Retinal pigment epithelial cell (primary cell): ENCODE data around the gene PHF1.
"Not testable (repeated sequence)": the region's sequence is repeated elsewhere in the genome, so short reads cannot be mapped to it uniquely, and the experiment has no call there.

Experiments
- DNase-seq: peaks from one replicate; pipeline ENCODE4 v3.0.0-alpha.2; 2010; ENCODE audit warnings: low read depth
- H3K4me3 ChIP-seq: 2 replicates; pipeline ENCODE4 v1.5.1; 2011; ENCODE audit warnings: mild to moderate bottlenecking, low read length, control low read depth, moderate library complexity
- TF ChIP-seq, protein P1 (sequence below): conservative IDR thresholded peaks from 2 replicates; pipeline ENCODE4 v1.5.1; 2011; ENCODE audit warnings: low read depth, low read length, control low read depth, inconsistent platforms

PHF1 gene

DNA sequence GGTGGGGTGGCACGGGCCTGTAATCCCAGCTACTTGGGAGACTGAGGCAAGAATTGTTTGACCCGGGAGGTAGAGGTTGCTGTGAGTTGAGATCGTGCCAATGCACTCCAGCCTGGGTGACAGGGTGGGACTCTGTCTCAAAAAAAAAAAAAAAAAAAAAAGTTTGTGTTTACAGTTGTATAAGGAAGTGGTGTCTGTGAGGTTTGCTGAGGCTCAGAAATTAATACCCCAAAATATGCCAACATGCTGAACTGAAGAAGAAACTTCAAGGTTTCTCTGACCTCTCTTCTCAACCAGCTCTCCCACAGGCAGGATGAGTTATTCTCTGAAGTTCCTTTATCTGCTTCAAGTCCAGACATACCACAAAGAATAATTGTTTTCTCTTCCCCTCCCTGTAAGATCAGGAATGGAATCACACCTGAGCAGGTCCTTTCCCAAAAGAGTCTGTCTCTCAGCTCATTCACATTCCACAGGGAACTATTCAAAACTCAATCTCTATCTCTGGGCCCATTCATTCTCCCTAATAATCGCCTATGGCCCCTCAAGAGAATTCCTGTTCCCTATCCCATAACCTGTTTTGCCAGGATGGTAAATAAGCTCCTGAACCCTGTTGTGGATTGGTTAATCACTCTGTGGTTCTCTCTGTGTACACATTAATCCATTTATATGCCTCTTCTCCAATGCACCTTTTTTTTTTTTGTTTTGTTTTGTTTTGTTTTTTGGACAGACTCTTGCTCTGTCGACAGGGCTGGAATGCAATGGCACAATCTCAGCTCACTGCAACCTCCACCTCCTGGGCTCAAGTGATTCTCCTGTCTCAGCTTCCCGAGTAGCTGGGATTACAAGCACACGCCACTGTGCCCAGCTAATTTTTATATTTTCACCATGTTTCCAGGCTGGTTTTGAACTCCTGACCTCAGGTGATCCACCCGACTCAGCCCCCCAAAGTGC is 36.6 kb upstream of the PHF1 start:
- TF ChIP-seq, protein P1, sequence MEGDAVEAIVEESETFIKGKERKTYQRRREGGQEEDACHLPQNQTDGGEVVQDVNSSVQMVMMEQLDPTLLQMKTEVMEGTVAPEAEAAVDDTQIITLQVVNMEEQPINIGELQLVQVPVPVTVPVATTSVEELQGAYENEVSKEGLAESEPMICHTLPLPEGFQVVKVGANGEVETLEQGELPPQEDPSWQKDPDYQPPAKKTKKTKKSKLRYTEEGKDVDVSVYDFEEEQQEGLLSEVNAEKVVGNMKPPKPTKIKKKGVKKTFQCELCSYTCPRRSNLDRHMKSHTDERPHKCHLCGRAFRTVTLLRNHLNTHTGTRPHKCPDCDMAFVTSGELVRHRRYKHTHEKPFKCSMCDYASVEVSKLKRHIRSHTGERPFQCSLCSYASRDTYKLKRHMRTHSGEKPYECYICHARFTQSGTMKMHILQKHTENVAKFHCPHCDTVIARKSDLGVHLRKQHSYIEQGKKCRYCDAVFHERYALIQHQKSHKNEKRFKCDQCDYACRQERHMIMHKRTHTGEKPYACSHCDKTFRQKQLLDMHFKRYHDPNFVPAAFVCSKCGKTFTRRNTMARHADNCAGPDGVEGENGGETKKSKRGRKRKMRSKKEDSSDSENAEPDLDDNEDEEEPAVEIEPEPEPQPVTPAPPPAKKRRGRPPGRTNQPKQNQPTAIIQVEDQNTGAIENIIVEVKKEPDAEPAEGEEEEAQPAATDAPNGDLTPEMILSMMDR, result no peak
- DNase-seq, result no peak
- H3K4me3 ChIP-seq, result no peak overlapping the region

- TF ChIP-seq, protein P1, result no peak
- peak; percentile 69 for DNase-seq
These were observed 35.6 kb upstream of the PHF1 start for GRCh38 chr6:33375143-33375671.

DNA sequence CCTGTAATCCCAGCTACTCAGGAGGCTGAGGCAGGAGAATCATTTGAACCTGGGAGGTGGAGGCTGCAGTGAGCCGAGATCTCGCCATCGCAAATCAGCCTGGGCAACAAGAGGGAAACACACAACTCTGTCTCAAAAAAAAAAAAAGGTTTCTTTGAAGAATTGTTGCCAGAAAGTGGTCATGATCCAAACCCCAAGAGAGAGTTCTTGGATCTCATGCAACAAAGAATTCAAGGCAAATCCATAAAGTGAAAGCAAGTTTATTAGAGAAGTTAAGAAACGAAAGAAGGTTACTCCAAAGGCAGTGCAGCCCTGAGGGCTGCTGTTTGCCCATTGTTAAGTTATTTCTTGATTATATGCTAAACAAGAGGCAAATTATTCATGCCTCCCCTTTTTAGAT is 33.6 kb upstream of the PHF1 start:
- H3K4me3 ChIP-seq, result no peak overlapping the region
- no peak for DNase-seq
- TF ChIP-seq, protein P1, result no peak

More at GRCh38 chr6:33375143-33375671, 35.6 kb upstream of the PHF1 start:
- no peak overlapping the region for H3K4me3 ChIP-seq

DNA sequence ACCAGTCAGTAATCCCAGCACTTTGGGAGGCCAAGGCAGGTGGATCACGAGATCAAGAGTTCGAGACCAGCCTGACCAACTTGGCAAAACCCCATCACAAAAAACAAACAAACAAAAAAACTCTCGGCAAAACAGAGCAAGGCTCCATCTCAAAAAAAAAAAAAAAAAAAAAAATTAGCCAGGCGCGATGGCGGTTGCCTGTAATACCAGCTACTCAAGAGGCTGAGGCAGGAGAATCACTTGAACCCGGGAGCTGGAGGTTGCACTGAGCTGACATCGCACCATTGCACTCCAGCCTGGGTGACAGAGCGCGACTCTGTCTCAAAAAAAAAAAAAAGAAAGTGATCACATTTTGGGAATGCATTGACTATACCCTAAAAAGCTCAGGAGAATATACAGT is 31.6 kb upstream of the PHF1 start:
- DNase-seq, H3K4me3 ChIP-seq: not testable (repeated sequence)

DNA sequence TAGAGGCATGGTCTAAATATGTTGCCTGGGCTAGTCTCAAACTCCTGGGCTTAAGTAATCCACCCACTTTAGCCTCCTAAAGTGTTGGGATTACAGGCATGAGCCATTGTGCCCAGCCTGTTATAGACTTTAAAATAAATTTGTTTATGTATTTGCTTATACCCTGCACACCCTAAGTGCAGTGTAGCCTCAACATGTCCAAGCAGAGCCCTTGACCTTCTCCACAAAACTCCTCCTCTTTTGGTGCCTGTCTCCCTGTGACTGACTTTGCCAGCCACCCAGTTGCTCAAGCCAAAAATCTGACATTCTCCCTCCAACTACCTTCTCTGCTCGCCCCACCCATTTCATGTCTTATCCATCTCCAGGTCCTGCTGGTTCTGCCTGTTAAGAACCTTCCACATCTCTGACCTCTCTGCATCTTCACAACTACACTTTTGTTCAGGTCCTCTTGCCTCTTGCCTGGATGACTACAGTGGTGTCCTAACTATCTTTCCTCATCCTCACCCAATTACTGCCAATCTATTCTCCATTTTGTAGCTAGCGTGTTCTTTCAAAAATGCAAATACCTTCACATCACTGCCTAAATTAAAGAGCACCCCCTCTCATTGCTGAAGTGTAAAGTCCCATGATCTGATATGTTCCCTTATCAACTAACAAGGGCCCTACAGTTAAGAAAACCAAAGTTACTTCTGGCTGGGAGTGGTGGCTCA is 30.4 kb upstream of the PHF1 start:
- TF ChIP-seq, protein P1, result no peak
- H3K4me3 ChIP-seq, result no peak overlapping the region
- DNase-seq, result no peak

DNA sequence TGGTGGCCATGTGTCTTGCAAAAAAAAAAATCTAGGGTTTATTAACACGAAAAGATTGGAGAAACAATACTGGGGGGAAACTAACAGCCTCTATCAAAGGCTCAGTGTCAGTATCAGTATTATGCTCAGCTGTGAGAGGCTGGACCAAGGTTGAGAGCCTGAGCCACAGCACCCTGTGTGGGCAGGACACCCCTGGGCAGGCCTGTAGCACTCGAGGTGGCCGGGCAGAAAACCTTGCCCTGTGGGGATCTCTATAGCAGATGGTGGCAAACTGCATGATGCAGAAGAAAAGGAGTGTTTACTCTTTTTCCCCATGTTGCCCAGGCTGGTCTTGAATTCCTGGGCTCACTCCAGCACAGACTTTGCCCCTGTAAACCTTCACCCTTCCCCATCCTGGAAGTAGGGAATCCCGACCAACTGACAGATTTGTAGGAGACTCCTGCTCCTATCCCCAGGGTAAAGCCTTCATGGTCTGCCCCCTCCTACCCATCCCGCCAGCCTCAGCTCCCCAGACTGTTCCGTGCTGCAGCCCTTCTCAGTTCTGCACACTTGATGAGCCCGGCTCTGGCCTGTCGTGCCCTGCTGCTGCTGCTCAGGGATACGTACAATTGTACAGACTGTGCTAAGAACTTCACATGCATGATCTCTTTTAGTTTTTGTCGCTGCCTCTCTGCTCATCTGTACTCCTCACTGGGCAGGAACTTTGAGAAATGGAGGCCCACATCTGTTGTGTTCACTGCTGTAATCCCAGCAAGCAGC is 27.2 kb upstream of the PHF1 start:
- no peak for DNase-seq
- TF ChIP-seq, protein P1, result no peak
- H3K4me3 ChIP-seq, result no peak overlapping the region

DNA sequence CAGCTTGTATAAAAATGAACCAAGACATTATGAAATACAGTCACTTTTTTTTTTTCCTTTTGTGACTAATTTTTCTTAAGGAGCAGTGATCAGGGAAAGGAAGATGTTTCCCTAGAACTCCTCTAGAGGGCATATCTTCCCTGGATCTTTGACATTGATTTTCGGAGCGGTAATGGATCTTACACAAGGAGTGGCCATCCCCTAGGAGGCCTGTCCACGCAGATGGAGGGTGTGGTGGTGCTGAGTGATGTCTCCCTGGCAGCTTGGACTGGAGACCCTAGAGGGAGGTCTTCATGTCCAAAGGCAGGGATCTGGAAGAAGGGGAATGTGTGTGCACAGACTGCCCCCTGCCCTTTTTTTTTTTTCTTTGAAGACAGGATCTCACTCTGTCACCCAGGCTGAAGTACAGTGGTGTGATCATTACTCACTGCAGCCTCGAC is 26.2 kb upstream of the PHF1 start:
- no peak overlapping the region for H3K4me3 ChIP-seq
- no peak for DNase-seq
- TF ChIP-seq, protein P1, result peak; percentile 55
